Gastrocnemius medialis (tissue), 4 donors: ENCODE results near the gene SASH1.

Experiments used
- POLR2A ChIP-seq, 2 donors: fragments of 450-650 bp; IDR thresholded peaks; one replicate each; pipeline ENCODE4 v1.6.1; 2017; ENCODE audit warnings: antibody characterized with exemption in 2 of 2, mild to moderate bottlenecking in 2 of 2, moderate library complexity in 2 of 2
- TF ChIP-seq, protein P1 (sequence below), 5 experiments: fragments of 450-650 bp in 3 of 5; fragments of 200-600 bp in 2 of 5; sonication (generic) in 2 of 5; IDR thresholded peaks in 4 of 5; conservative IDR thresholded peaks in 1 of 5; 1 replicate in 4 of 5; 2 replicates in 1 of 5; pipeline ENCODE4 v1.5.1; 2016 to 2019; ENCODE audit warnings: antibody characterized with exemption in 5 of 5, mild to moderate bottlenecking in 3 of 5, moderate library complexity in 3 of 5

DNA sequence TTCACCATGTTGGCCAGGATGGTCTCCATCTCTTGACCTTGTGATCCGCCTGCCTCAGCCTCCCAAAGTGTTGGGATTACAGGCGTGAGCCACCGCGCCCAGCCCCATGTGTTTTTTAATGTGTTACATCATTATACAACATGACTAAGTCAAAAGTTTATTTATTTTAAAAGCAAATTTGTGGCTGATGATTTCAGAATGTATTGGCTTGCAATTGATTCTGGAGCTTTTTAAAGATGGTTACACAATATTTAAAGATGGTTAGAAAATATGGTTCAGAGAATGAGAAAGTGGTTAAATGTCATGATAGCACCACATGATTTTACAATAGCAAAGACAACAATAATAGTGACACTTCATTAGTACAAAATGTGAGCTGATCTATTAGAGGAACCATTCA, 80.5 kb downstream of the SASH1 start:
- no peak for TF ChIP-seq POLR2A (IDR thresholded peaks at IDR 0.05)
- TF ChIP-seq, protein P1, sequence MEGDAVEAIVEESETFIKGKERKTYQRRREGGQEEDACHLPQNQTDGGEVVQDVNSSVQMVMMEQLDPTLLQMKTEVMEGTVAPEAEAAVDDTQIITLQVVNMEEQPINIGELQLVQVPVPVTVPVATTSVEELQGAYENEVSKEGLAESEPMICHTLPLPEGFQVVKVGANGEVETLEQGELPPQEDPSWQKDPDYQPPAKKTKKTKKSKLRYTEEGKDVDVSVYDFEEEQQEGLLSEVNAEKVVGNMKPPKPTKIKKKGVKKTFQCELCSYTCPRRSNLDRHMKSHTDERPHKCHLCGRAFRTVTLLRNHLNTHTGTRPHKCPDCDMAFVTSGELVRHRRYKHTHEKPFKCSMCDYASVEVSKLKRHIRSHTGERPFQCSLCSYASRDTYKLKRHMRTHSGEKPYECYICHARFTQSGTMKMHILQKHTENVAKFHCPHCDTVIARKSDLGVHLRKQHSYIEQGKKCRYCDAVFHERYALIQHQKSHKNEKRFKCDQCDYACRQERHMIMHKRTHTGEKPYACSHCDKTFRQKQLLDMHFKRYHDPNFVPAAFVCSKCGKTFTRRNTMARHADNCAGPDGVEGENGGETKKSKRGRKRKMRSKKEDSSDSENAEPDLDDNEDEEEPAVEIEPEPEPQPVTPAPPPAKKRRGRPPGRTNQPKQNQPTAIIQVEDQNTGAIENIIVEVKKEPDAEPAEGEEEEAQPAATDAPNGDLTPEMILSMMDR (IDR thresholded peaks at IDR 0.05 in 4 of 5, conservative IDR thresholded peaks at IDR 0.05 in 1 of 5), result no peak
